Measurements from ENCODE around the gene DLG1.

DLG1 gene

GRCh38 chr3:197165890-197166289, 132.5 kb downstream of the DLG1 start:
- no peak for DNase-seq

GRCh38 chr3:197155046-197155445, 143.4 kb downstream of the DLG1 start:
- no peak for DNase-seq

GRCh38 chr3:197151580-197151979, 146.8 kb downstream of the DLG1 start:
- no peak for DNase-seq

- no peak for DNase-seq
These were observed 148.9 kb downstream of the DLG1 start for GRCh38 chr3:197149528-197149927.

GRCh38 chr3:197144188-197144587, 154.2 kb downstream of the DLG1 start:
- DNase-seq, result no peak

GRCh38 chr3:197139586-197139985, 158.8 kb downstream of the DLG1 start:
- DNase-seq, result no peak

- DNase-seq, result no peak
These were observed 160.7 kb downstream of the DLG1 start for GRCh38 chr3:197137751-197138150.

- no peak for DNase-seq
These were observed 161.7 kb downstream of the DLG1 start for GRCh38 chr3:197136744-197137143.

GRCh38 chr3:197135212-197135611, 163.2 kb downstream of the DLG1 start:
- no peak for DNase-seq

- no peak for DNase-seq
These were observed 165.4 kb downstream of the DLG1 start for GRCh38 chr3:197132916-197133530.

- no peak for DNase-seq
These were observed 172.8 kb downstream of the DLG1 start for GRCh38 chr3:197125636-197126035.

GRCh38 chr3:197124713-197125112, 173.7 kb downstream of the DLG1 start:
- DNase-seq, result no peak

GRCh38 chr3:197122394-197122793, 176.0 kb downstream of the DLG1 start:
- no peak for DNase-seq

- DNase-seq, result no peak
These were observed 181.3 kb downstream of the DLG1 start for GRCh38 chr3:197117114-197117513.

- no peak for DNase-seq
These were observed 184.4 kb downstream of the DLG1 start for GRCh38 chr3:197114007-197114406.

- no peak for DNase-seq
These were observed 186.7 kb downstream of the DLG1 start for GRCh38 chr3:197111685-197112084.

GRCh38 chr3:197105786-197106185, 192.6 kb downstream of the DLG1 start:
- no peak for DNase-seq

GRCh38 chr3:197104738-197105137, 193.7 kb downstream of the DLG1 start:
- no peak for DNase-seq

- no peak for DNase-seq
These were observed 194.6 kb downstream of the DLG1 start for GRCh38 chr3:197103766-197104165.

- no peak for DNase-seq
These were observed 204.5 kb downstream of the DLG1 start for GRCh38 chr3:197093871-197094270.

GRCh38 chr3:197088370-197088769, 210.0 kb downstream of the DLG1 start:
- DNase-seq, result no peak

- DNase-seq, result no peak
These were observed 213.3 kb downstream of the DLG1 start for GRCh38 chr3:197085137-197085536.

- no peak for DNase-seq
These were observed 214.9 kb downstream of the DLG1 start for GRCh38 chr3:197083486-197083885.

- no peak for DNase-seq
These were observed 215.5 kb downstream of the DLG1 start for GRCh38 chr3:197082871-197083270.

GRCh38 chr3:197080344-197080743, 218.1 kb downstream of the DLG1 start:
- DNase-seq, result no peak

GRCh38 chr3:197076415-197076814, 222.0 kb downstream of the DLG1 start:
- DNase-seq, result no peak

All from stimulated activated naive CD4-positive, alpha-beta T cell treated with Interleukin-2 at 50 U/mL for 16 hours (primary cell).